Measurements from ENCODE around the gene TOX2.

DNA sequence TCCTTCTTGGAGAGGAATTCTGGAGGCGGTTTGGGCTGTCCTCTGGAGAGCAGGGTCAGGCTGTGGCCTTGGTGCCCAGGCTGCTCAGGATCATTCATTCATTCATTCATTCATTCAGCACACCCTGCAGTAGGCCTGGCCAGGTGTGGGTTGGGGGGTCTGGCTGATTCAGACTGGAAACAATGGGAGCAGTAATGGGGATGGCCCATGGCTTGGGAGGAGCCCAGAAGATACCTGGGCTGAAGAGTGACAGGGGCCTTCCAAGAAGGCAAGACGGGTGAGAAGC is 31.5 kb downstream of the TOX2 start:
- TF ChIP-seq GATA3 (IDR thresholded peaks at IDR 0.05; ENCODE audit: low read depth, low read length) (no peak), GATA2 (IDR thresholded peaks at IDR 0.05; ENCODE audit: low read depth, low read length) (no peak)
